HG02981 (cell line): ENCODE data around the gene SLC30A7.
"Not testable (repeated sequence)": the region's sequence is repeated elsewhere in the genome, so short reads cannot be mapped to it uniquely, and the experiment has no call there.

Experiments
- ATAC-seq: cut with Tn5 transposase; IDR thresholded peaks from one replicate; pipeline ENCODE4 v1.9.1; 2021; ENCODE audit warnings: mild to moderate bottlenecking, moderate library complexity; ENCODE audit not compliant: unreplicated experiment

Gene SLC30A7

DNA sequence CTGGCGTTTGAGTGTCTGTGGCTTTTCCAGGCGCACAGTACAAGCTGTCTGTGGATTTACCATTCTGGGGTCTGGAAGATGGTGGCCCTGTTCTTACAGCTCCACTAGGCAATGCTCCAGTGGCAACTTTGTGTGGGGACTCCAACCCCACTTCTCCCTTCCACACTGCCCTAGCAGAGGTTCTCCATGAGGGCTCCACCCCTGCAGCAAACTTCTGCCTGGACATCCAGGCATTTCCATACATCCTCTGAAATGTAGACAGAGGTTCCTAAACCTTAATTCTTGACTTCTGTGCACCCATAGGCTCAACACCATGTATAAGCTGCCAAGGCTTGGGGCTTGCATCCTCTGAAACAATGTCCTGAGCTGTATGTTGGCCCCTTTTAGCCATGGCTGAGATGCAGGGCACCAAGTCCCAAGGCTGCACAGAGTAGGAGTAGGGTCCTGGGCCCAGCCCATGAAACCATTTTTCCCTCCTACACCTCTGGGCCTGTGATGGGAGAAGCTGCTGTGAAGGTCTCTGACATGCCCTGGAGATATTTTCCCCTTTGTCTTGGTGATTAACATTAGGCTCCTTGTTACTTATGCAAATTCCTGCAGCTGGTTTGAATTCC lies 5.9 kb upstream of the SLC30A7 start:
- ATAC-seq, result not testable (repeated sequence)

DNA sequence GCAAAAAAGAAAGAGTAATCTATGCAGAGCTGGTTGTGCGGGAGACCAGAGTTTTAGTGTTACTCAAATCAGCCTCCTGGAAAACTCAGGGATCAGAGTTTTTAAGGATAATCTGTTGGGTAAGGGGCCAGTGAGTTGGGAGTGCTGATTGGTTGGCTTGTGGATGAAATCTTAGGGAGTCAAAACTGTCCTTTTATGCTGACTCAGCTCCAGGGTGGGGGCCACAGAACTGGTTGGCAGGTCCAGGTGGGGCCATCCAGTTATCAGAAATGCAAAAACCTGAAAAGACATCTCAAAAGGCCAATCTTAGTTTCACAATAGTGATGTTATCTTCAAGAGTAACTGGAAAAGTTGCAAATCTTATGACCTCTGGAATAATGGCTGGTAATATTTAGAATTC lies 4.5 kb upstream of the SLC30A7 start:
- ATAC-seq, result no peak

DNA sequence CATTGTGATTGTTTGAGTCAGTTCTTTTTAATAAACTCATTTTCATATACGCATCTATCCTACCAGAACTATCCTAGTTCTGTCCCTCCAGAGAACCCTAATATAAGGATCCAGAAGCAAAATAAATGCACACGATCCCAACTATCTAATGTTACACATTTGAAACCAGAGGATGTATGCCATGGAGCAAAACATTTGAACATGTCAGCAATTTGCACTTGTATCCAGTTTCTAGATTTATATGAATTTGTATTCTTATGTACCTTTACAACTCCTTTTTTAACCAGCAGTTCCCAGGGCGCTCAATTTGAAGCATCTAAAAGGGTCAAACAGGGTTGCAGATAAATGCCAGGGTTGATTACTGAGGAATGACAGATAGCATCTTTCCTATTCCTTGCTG lies 3.3 kb upstream of the SLC30A7 start:
- ATAC-seq, result no peak

DNA sequence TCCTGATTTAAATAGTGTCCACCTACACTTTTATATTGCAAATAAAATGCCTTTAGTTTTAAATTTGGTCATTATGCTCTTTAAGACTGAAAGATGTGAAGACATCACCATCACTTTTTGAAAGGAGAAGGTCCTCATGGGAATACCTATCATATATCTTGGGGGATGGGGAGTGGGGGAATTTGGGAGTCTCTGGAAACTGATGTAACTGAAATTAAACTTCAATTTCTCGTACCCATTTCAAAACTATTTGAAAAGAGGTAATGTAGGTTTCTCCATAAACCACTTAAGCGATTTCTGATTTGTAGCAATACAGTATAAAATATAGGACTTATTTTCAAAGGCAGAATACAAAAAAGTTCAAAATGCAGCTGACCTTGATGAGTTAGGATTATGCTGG lies 2.2 kb upstream of the SLC30A7 start:
- ATAC-seq, result no peak

DNA sequence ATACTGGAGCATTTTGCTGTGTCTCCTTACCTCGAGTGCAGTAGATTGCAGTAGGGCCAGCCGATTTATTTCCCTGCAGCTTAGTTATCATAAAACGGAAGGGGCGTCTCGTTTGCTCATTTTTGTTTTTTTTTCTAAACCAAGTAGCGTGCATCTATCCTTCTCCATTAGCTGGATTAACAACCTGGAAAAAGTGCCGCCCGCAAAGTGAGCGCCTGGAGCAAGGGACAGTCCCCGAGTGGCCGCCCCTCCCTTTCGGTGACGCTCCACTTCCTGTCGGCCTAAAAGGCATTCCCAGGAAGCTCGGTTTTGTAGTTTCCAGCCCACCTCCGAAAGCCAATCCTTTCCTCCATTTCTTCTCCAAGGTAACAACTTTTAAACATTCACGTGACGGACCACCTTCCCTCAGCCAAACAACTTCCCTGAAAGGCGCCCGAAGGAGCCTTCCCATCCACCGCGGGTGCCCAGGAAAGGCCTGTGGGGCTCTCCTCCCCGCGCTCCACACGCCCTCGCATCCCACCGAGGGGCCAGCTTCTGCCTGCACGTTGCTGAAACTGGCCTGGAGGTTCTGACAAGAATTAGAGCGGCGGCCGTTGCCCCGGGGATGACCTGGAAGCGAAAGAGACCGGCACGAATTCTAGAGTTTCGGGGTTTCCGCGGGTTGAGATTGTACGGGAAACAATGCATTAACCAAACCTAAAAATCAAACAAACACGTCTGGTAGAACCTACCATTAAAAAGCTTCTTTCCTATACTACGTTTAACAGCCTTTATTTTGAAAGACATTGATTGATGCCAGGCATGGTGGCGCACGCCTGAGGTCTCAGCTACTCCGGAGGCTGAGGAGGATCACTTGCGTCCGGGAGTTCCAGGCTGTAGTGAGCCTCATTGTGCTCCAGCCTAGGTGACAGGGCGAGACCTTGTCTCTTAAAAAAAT lies 1.0 kb upstream of the SLC30A7 start, which contains the start of gene EXTL2:
TSS of gene EXTL2 (minus strand) at position 240 of the 937 bp plus-strand sequence. CDS start 6,085 bp downstream, outside the sequence.
- peak; percentile 32 for ATAC-seq

DNA sequence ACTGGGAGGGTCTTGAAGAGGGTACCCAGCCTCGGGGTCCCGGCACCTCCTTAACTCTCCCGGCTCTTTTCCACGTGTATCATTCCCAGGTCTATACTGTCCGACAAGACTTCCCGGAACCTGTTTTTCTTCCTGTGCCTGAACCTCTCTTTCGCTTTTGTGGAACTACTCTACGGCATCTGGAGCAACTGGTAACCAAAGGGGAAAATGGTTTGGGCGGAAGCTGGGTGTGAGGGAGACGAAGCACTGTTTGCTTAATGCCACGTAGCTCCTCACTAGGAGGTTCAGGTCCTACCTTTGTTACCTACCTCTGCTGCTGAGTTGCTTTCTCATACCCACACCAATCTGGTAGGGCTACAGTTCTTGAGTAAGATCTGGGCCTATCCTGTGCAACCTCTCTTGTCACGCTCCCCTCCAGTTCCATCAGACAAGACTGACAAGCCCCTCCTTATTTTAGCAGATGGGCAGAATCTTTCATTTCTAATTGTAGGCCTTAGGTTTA lies 642 bp downstream of the SLC30A7 start:
- peak; percentile 59 for ATAC-seq

DNA sequence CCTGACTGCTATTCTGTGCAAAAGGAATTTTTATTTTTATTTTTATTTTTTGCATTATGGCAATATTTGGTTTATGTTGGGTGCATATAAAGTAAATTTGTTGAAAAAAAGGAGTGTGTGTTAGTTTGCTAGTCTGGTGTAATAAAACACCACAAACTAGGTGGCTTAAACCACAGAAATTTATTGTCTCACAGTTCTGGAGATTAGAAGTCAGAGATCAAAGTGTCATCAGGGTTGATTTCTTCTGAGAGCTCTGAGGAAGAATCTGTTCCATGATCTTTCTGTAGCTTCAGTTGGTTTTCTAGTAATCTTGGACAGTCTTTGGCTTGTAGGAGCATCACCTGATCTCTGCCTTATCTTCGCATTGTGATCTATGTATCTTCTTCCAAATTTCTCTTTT lies 6.5 kb downstream of the SLC30A7 start:
- no peak for ATAC-seq

DNA sequence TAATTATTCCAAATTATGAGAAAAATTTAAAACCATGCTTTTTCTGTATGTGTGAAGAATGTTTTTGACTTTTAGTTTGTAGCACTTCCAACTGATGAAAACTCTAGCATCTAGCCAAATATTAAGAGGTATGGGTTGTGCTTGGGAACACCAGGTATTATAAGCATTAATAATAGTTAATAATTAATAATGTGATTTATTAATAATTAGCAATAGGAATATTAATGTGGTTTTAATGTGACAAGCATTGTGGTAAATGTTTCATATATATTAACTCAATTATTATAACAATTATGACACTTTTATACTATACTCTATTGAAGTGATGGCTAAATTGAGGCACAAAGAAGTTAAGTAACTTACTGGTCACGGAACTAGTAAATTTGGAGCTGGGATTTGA lies 7.9 kb downstream of the SLC30A7 start:
- ATAC-seq, result no peak

DNA sequence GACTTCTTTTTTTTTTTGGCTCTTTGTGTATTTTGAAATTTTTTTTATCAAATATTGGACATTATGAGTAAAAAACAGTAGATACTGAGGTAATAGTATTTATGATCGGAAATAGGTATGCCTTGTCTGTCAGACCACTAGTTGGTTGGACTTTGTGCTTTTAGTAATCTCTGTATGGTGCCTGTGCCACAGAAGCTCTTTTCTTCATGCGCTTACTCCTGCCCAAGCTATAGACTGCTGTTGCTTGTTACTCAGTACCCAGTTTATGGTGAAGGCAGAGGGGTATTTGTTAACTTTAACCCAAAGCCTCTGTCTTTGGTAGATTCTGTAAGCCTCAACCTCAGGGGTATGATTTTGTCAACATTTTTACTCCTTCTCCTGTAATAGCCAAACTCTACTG lies 8.6 kb downstream of the SLC30A7 start:
- ATAC-seq, result no peak

DNA sequence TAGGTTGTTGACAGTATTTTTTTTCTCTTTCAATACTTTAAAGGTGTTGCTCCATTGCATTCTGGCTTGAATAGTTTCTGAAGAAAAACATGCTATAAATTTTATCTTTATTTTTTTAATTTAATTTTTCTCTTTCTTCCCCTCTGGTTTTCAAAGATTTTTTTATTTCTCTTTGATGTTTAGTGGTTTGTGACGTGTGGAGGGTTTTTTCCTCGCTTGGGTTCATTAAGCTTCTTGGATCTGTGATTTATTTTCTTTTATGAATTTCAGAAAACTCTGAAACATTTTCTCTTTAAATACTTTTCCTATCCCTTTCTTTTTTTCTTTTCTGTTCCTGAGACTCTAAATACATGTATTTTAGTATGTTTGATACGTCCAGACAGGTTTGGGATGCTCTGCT lies 9.3 kb downstream of the SLC30A7 start:
- ATAC-seq, result no peak

DNA sequence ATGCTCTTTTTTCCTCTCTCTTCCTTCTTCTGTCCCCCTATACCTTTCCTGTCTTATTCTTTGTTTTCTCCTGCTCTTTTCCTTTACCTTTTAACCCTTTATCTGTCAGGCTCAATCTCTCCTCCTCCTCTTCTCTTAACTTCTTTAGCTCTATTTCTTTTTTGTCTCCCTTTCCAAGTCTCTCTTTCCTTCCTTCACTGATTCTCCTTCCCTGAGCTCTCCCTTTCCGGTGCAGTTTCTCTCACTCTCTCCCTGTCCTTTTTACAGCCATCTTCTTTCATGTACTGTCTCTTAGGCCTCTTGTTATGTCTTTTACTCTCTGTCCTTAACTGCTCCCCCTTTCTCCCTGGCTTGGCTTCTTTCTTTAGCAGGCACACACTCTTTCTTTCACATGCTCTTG lies 12.0 kb downstream of the SLC30A7 start:
- ATAC-seq, result no peak

DNA sequence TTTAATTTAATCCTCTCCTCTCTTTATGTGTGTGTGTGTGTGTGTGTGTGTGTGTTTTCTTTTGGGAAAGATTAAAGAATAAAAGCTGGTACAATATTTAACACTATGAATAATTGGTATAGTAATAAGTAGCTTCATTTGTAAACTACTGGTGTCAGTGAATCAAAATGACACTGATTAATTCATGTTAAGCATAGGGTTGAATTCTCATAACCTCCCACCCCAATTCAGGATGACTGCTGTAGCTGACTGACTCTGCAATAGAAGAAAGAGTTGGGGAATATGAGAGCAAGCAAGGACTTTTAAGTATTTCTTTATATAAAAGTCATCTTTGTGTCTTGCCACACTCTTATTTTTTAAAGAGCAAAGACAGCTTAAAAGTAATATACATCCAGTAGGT lies 13.1 kb downstream of the SLC30A7 start:
- ATAC-seq, result no peak

DNA sequence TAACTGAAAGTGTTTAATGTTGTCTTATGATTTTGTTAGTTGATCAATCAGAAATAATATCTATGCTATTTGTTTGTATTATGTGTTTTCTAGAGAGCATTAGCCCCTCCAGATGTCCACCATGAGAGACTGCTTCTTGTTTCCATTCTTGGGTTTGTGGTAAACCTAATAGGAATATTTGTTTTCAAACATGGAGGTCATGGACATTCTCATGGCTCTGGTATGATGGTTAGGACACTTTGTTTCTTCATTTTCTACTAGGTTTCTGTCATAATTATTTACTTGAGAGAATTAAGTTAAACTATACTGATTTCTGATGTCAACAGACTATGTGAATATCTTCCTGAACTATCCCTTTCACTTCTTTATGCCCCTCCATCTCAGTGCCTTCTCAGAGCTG lies 16.1 kb downstream of the SLC30A7 start:
- ATAC-seq, result no peak

DNA sequence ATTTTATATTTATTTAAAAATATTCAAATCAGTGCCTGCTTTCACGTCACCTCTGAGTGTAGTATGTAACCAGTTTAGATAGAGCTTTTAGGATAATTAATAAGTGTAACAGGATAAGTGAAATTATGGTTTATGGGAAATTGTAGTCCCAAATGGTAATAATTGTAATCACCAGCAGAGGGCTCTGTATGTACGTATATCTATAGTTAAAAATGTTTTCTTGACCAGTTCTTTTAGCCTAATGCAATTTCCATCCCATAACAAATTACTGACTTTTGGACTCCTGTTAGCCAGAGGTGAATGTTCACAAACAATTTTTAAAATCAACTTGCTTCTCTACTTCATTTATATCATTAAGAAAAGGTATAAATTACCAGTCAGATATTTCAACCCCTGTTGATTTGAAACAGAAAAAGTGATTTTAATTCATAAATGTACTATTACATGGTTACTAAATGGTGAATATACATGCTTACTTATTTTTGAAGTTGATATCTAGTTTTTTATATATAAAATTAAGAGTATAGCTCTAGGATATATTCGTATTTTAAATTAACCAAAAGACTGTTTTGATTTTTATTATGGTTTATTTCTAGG lies 25.3 kb downstream of the SLC30A7 start:
- ATAC-seq, result no peak

DNA sequence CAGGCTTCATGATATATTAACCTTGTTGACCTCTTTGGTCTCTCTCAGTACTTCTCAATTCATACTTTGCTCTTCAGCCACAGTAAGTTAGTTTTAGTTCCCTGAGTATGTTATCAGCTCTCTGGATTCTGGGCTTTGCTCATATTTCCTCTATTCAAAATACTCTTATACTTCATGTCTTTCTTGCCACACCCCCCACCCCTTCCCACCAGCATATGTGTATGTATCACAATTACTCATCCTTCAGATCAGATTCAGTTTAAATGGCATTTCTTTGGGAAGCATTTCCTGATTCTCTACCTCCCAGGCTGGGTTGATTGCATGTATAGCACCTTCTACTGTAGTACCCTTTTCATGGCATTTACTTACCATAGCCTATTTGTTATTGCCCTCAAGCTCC lies 28.3 kb downstream of the SLC30A7 start:
- no peak for ATAC-seq

DNA sequence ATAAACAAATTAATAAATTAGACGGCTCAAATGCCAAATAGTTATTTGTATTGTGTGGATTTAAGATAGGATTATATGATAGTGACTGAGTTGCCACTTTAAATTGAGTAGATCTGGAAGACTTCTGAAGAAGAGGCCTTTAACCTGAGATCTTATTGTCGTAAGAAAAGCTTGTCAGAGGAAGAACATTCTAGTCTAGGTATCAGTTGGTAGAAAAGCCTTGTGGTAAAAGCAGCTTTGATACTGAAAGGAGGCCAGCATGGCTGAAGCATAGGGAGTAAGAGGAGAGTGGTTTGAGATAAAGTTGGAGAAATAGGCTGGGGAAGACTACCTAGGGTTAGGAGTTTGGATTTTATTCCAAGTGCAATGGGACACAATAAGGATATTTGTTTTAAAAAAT lies 29.1 kb downstream of the SLC30A7 start:
- ATAC-seq, result no peak

DNA sequence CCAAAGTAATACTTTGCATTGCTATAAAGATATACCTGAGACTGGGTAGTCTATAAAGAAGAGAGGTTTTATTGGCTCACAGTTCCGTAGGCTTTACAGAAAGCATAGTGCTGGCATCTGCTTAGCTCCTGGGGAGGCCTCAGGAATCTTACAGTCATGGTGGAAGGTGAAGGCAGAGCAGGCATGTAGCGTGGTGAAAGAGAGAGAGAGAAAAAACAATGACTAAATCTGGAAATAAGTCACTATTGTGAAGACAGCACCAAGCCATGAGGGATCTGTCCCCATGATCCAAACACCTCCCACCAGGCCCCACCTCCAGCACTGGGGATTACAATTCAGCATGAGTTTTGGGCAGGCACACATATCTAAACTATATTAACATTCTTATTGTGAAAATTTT lies 30.4 kb downstream of the SLC30A7 start:
- ATAC-seq, result no peak

DNA sequence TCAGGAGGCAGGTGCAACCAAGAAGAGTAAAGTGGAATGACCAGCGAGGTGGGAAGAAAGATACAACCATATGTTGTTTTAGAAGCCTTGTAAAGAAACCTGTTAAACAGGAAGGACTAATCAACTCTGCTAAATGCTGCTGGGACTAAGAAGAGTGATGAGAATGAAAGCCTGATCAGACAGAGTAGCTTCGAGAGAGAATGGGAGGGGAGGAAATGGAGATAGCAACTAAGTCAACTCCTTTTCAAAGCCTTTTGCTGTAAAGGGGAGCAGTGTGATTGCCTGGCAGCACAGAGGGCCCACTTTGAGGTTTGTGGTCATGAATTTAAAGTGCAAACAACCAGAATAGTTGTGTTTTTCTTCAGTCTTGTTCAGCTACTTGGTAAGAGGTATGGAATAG lies 31.4 kb downstream of the SLC30A7 start:
- ATAC-seq, result no peak

DNA sequence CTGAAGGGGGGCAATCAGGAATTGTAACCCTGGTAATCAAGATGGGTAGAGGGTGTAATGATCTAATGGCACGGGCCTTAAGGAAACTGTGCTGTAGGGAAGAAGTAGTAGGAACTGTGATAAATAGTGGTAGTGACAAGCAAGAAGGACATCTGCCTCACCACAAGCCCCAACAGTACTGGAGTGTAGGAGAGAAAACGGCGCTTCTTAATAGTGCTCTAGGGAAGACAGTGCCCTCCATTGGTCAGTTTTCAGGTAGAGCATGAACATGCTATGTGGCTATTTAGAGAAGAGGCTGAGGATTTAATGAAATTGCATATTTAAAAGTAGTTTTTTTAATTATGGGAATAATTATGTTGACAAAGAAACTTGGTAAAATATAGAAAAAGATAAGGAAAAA lies 32.2 kb downstream of the SLC30A7 start:
- ATAC-seq, result no peak

DNA sequence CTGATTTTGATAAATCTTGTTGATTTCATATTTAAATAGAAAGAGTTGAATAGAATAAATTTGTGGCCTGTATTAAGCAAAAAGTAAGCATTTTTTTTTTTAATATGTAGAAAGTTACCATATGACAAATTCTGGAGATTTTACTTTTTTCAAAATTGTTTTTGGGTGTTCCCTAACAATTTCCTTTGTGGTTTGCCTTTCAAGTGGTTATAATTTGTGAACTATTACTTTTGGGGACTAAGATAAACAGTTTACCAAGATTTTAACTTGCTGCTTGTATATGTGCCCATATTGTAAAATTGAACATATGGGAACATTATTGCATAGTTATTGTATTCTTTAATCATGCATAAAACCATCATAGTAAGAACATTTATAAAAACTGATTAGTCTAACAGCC lies 34.6 kb downstream of the SLC30A7 start:
- ATAC-seq, result no peak

DNA sequence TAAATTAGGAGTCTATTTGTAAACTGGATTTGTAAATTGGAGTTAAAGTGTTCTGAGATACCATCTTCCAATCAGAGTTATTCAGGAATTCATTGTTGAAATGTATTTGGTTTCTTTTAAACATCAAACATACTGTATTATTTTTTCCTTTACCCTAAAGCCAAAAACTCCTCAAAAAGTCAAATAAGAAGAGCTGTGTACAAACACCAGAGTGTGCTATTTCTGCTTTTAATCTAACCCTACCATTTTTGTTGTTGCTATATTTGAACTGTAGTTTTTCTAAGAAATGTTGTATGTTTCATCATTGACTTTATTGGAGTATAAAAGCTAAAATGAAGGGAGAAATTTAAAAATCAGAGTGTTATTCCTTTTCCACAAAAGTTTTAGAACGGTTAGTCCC lies 35.8 kb downstream of the SLC30A7 start:
- no peak for ATAC-seq

DNA sequence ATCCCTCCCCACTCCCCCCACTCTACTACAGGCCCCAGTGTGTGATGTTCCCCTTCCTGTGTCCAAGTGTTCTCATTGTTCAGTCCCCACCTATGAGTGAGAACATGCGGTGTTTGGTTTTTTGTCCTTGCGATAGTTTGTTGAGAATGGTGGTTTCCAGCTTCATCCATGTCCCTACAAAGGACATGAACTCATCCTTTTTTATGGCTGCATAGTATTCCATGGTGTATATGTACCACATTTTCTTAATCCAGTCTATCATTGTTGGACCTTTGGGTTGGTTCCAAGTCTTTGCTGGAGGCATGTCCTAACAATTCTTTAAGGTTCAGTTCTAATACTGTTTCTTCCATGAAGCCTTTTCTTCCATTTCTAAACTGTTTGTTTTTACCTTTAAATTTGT lies 37.7 kb downstream of the SLC30A7 start:
- not testable (repeated sequence) for ATAC-seq
